ENCODE data around the gene EPHA7.

EPHA7 gene

GRCh38 chr6:93416571-93417420 is 2.6 kb downstream of the EPHA7 start:
- DNase-seq (ENCODE audit: low spot score): no peak
- no peak overlapping the region for H3K27ac ChIP-seq
- peak overlapping the region; percentile 73 for H3K4me3 ChIP-seq
- TF ChIP-seq CTCF (IDR thresholded peaks at IDR 0.05): no peak

DNA sequence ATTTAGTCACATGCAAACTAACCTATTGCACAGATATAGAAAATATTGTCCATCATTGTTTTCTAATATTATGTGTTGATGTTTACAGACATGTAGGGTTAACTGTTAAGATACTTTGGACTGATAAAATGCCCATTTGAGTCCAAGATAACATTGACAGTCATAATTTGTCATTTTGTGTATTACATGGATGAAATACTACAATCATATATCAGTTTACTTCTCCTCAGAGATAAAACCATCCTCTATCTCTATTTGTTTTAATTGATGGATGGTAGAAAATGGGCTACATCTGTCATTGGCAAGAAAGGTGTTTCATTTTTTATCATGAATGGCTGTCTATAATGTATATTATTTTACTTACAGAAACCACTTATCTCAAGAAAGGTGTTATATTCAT is 6.2 kb downstream of the EPHA7 start:
- no peak for DNase-seq (ENCODE audit: low spot score)
- no peak overlapping the region for H3K27ac ChIP-seq
- no peak overlapping the region for H3K4me3 ChIP-seq
- TF ChIP-seq CTCF (IDR thresholded peaks at IDR 0.05): no peak

- no peak for TF ChIP-seq CTCF (IDR thresholded peaks at IDR 0.05)
- DNase-seq (ENCODE audit: low spot score): no peak
- no peak overlapping the region for H3K4me3 ChIP-seq
- H3K27ac ChIP-seq: no peak overlapping the region
Observed at GRCh38 chr6:93412452-93412851, 6.9 kb downstream of the EPHA7 start.

GRCh38 chr6:93407186-93407585 is 12.2 kb downstream of the EPHA7 start:
- no peak for DNase-seq (ENCODE audit: low spot score)
- no peak for TF ChIP-seq CTCF (IDR thresholded peaks at IDR 0.05)
- no peak overlapping the region for H3K27ac ChIP-seq
- no peak overlapping the region for H3K4me3 ChIP-seq

GRCh38 chr6:93403390-93403789 is 16.0 kb downstream of the EPHA7 start:
- no peak for DNase-seq (ENCODE audit: low spot score)
- TF ChIP-seq CTCF (IDR thresholded peaks at IDR 0.05): no peak
- Histone ChIP-seq H3K4me3 (no peak overlapping the region), H3K27ac (no peak overlapping the region)

DNA sequence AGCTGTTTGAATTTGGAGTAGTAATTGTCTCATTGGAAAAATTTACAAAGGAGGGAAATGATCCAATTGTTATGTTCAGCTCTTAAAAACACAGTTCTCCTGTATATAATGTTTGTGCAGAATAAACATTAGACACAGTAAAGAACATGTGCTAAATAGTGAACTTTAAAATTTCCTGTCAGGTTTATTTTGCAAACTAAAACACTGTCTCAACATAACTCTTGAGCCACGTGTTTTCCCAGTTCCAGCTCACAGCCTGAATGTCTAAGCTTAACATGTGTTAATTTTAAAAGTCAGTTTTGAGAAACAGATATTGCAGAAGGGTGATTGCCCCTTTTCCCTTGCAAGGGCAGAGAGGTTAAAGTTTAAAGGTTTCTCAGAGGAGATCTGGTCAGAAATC is 20.6 kb downstream of the EPHA7 start:
- no peak for DNase-seq (ENCODE audit: low spot score)
- Histone ChIP-seq H3K4me3 (no peak overlapping the region), H3K27ac (no peak overlapping the region)
- no peak for TF ChIP-seq CTCF (IDR thresholded peaks at IDR 0.05)

GRCh38 chr6:93394471-93394870 is 24.9 kb downstream of the EPHA7 start:
- DNase-seq (ENCODE audit: low spot score): no peak
- Histone ChIP-seq H3K4me3 (no peak overlapping the region), H3K27ac (no peak overlapping the region)
- TF ChIP-seq CTCF (IDR thresholded peaks at IDR 0.05): no peak

Data from coronary artery (tissue), 2 donors.